Tibial artery (tissue), 4 donors: Measurements from ENCODE around the gene CAMK1G.

Experiments
- DNase-seq, 2 donors: peaks; one replicate each; pipeline ENCODE4 v3.0.0-alpha.2; 2019
- H3K27ac ChIP-seq, 2 donors: fragments of 200-600 bp; sonication (generic) in 1 of 2; 1 replicate in 1 of 2; 2 replicates in 1 of 2; pipeline ENCODE4 v1.5.1; 2018 to 2019; ENCODE audit warnings: mild to moderate bottlenecking in 1 of 2
- H3K27me3 ChIP-seq, 2 donors: fragments of 200-600 bp; sonication (generic) in 1 of 2; one replicate each; pipeline versions ENCODE4 v1.5.1 to v1.6.0; 2016 to 2019
- H3K36me3 ChIP-seq, 3 donors: fragments of 200-600 bp; sonication (generic) in 2 of 3; one replicate each; pipeline ENCODE4 v1.5.1; 2016 to 2019; ENCODE audit warnings: mild to moderate bottlenecking in 2 of 3
- H3K4me1 ChIP-seq, 4 donors: fragments of 200-600 bp; sonication (generic) in 2 of 4; 1 replicate in 3 of 4; 2 replicates in 1 of 4; pipeline ENCODE4 v1.5.1; 2016 to 2019
- H3K4me3 ChIP-seq, 2 donors: fragments of 200-600 bp; sonication (generic) in 1 of 2; 1 replicate in 1 of 2; 2 replicates in 1 of 2; pipeline ENCODE4 v1.5.1; 2018 to 2019; ENCODE audit warnings: mild to moderate bottlenecking in 2 of 2
- H3K9me3 ChIP-seq, 3 donors: fragments of 200-600 bp; sonication (generic) in 1 of 3; one replicate each; pipeline ENCODE4 v1.5.1; 2016 to 2019
- CTCF ChIP-seq, 2 experiments: fragments of 200-600 bp in 1 of 2; fragments of 450-650 bp in 1 of 2; IDR thresholded peaks; one replicate each; pipeline ENCODE4 v1.5.1; 2017 to 2019; ENCODE audit warnings: antibody characterized with exemption in 2 of 2, mild to moderate bottlenecking in 1 of 2, moderate library complexity in 1 of 2
- intact Hi-C: fragments of 100-400 bp; cut with DNase I; formaldehyde crosslinking; loops from one replicate; pipeline ENCODE4 v1.15.0; 2023; ENCODE audit warnings: low total_unique reads

CAMK1G gene

GRCh38 chr1:209577346-209577745 lies 6.2 kb upstream of the CAMK1G start:
- intact Hi-C loops: loop anchor here (2.0 to 10.0 kb wide), 2 partner anchors 111 to 167 kb away; no protein-coding TSS in a partner anchor
- no peak for DNase-seq
- H3K4me1 ChIP-seq: no peaks in the 10 kb centered on the region
- no peaks in the 10 kb centered on the region for H3K9me3 ChIP-seq
- H3K27ac ChIP-seq: no peak overlapping the region
- H3K36me3 ChIP-seq: no peaks in the 10 kb centered on the region
- no peak for TF ChIP-seq CTCF (IDR thresholded peaks at IDR 0.05)
- no peak overlapping the region for H3K4me3 ChIP-seq
- H3K27me3 ChIP-seq: peaks cover 0 to 34% of the 10 kb centered on the region in 2 donors

GRCh38 chr1:209580577-209580976 lies 2.9 kb upstream of the CAMK1G start:
- intact Hi-C loops: no loop called here
- Histone ChIP-seq H3K4me1 (peaks cover 0 to 4% (median 1%) of the 10 kb centered on the region in 4 donors), H3K36me3 (no peaks in the 10 kb centered on the region), H3K27ac (no peak overlapping the region), H3K27me3 (peaks cover 0 to 55% of the 10 kb centered on the region in 2 donors), H3K9me3 (no peaks in the 10 kb centered on the region), H3K4me3 (no peak overlapping the region)
- DNase-seq: no peak
- TF ChIP-seq CTCF (IDR thresholded peaks at IDR 0.05): no peak

GRCh38 chr1:209584231-209584672 lies 738 bp downstream of the CAMK1G start:
- Histone ChIP-seq H3K27ac (no peak overlapping the region), H3K4me1 (peaks cover 0 to 10% (median 3%) of the 10 kb centered on the region in 4 donors), H3K9me3 (no peaks in the 10 kb centered on the region), H3K36me3 (no peaks in the 10 kb centered on the region), H3K27me3 (peaks cover 0 to 58% of the 10 kb centered on the region in 2 donors), H3K4me3 (no peak overlapping the region)
- TF ChIP-seq CTCF (IDR thresholded peaks at IDR 0.05): no peak
- no peak for DNase-seq
- intact Hi-C loops: no loop called here

GRCh38 chr1:209585197-209585596 lies 1.7 kb downstream of the CAMK1G start:
- intact Hi-C loops: no loop called here
- peaks cover 0 to 52% of the 10 kb centered on the region in 2 donors for H3K27me3 ChIP-seq
- H3K4me3 ChIP-seq: no peak overlapping the region
- no peaks in the 10 kb centered on the region for H3K36me3 ChIP-seq
- DNase-seq: no peak
- H3K4me1 ChIP-seq: peaks cover 0 to 10% (median 3%) of the 10 kb centered on the region in 4 donors
- no peak overlapping the region for H3K27ac ChIP-seq
- H3K9me3 ChIP-seq: no peaks in the 10 kb centered on the region
- TF ChIP-seq CTCF (IDR thresholded peaks at IDR 0.05): no peak

GRCh38 chr1:209585672-209586071 lies 2.2 kb downstream of the CAMK1G start:
- intact Hi-C loops: no loop called here

More at GRCh38 chr1:209585672-209586071, 2.2 kb downstream of the CAMK1G start:
- H3K36me3 ChIP-seq: no peaks in the 10 kb centered on the region
- no peak overlapping the region for H3K27ac ChIP-seq
- H3K4me3 ChIP-seq: no peak overlapping the region
- peaks cover 0 to 10% (median 3%) of the 10 kb centered on the region in 4 donors for H3K4me1 ChIP-seq
- no peak for DNase-seq
- H3K27me3 ChIP-seq: peaks cover 0 to 49% of the 10 kb centered on the region in 2 donors
- TF ChIP-seq CTCF (IDR thresholded peaks at IDR 0.05): no peak
- H3K9me3 ChIP-seq: no peaks in the 10 kb centered on the region
